Activated CD4-positive, CD25-positive, alpha-beta regulatory T cell treated with anti-CD3 and anti-CD28 coated beads, Interleukin-2, amount 50 U/mL, for 24 hours (primary cell): ENCODE data around the gene PRDM11.
"Not testable (repeated sequence)": the region's sequence is repeated elsewhere in the genome, so short reads cannot be mapped to it uniquely, and the experiment has no call there.

Source experiments
- ATAC-seq, 2 donors: fragments of 150-1000 bp; cut with Tn5 transposase; one replicate each; pipeline ENCODE4 v1.10.0; 2021; ENCODE audit warnings: mild to moderate bottlenecking in 1 of 2, moderate library complexity in 1 of 2

Gene PRDM11

DNA sequence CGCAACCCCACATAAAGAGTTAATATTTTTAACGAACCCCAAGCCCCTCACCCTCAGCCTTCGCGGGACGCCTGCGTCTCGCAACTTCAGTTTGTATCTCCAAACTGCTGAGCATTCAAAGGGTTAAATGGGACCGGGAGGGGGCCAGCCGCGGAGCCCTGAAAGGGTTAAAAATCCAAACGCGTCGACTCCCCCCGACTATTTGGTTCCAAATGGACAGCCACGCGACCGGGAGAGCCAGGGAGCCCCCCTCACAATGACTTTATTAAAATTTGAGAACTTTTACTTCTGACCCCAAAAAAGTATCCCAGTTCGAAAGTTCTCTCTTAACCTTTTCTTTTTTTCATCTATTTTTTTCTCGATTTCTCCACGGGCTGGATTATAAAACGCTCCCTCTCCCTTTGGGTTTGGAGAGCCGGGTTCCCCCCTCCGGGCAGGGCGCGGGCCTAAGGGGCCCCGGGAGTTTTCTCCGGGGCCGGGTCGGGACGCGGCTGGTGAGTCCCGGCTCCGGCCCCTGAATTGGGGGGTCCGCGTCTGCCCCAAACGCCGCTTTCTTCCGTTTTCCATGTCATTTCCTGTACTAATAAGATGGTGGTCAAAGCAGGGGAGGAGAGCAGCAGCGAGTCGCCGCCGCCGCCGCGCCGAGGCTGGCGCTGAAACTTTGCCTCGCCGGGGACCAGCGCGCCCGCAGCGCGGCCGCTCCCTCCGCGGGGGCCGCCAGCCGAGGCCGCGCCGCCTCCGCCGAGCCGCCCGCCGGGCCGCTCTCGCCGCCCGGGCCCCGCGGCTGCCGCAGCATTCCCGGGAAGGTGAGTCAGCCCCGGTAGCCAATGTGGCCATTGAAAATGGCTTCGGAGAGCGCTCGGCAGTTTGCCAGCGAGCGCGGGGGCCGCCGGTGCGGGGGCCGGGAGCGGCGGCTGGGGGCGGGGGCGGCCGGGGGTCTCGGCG is at the start of gene PRDM11:
TSS of gene PRDM11 (plus strand) at position 568 of the 945 bp plus-strand sequence. CDS start 35,128 bp downstream, outside the sequence.
- ATAC-seq = peak; percentile 29 to 39

DNA sequence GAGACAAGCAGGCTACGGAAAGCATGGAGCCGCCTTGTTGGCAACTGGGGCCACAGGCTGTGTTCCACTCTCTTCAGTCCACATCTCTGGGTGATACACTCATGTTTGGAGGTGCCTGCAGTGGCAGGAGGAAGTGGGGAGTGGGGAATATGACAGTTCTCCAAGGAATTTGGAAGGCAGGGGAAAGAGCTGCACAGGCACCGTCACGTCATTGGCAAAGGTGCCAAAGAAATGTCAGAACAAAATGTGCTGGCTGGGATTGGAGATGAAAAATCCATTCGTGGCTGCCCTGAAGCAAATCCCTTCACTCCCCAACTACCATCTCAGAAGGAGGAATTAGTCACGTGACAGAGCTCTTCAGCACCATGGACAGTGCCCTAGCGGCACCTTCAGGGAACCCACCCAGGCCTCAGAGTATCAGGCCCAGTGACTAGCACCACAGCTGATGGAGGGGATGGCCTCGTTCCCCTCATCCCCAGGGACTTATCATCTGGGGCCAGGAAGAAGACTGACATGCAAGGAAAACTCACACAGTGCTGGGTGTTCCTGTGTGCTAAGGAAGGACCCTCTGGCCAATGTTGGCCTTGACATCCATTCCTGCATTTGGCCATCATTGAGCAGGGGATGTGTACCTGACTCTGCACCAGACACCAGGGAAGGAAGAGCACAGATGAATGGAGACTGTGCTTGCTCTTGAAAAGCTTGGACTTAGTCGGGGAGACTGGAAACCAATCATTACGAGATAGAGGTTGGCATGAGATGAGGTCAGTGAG is 48.5 kb upstream of the PRDM11 start:
- ATAC-seq = no peak

DNA sequence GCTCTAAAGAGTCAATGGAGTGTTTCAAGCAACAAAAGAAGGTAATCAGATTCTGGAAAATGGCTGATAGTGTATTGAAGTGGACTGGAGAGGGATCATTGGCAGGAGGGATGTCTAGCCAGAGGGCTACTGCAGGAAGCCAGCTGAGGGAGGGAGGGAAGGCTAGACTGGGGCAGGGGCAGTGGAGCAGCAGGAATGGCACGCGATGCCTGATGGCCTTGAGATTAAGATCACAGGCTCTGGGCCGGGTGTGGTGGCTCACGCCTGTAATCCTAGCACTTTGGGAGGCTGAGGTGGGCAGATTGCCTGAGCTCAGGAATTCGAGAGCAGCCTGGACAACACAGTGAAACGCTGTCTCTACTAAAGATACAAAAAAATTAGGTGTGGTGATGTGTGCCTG is 47.5 kb upstream of the PRDM11 start:
- ATAC-seq = no peak

DNA sequence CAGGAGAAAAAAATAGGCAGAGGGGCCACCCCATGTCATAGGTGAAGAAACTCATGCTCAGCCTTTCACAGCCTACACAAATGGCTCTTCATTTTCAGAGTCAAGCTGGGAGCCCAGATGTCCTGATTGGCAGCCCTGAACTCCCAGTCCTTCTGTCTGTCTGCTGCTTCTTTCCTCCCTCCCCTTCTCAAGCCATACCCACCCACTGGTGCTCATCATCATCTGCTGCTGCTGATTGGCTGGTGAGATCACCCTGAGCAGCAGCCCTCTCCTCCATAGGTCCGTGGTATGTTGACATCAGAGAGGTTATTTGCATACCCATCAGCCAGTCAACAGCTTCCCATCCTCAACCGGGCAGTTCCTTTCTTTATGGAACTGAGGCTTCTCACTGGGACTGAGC is 46.1 kb upstream of the PRDM11 start:
- peak in 1 of 2 donors; percentile 18 for ATAC-seq

- ATAC-seq = peak in 1 of 2 donors; percentile 4
Measured at GRCh38 chr11:45102361-45102809, 44.1 kb upstream of the PRDM11 start.

GRCh38 chr11:45102810-45103621 is 43.4 kb upstream of the PRDM11 start:
- ATAC-seq = peak; percentile 99

- no peak for ATAC-seq
Measured at GRCh38 chr11:45104006-45104789, 42.2 kb upstream of the PRDM11 start.

GRCh38 chr11:45104790-45105084 is 41.7 kb upstream of the PRDM11 start:
- ATAC-seq = no peak

- ATAC-seq = peak; percentile 17 to 27
Measured at GRCh38 chr11:45105233-45105983, 41.0 kb upstream of the PRDM11 start.

GRCh38 chr11:45105984-45106375 is 40.5 kb upstream of the PRDM11 start:
- no peak for ATAC-seq

GRCh38 chr11:45106440-45106839 is 40.0 kb upstream of the PRDM11 start:
- no peak for ATAC-seq

DNA sequence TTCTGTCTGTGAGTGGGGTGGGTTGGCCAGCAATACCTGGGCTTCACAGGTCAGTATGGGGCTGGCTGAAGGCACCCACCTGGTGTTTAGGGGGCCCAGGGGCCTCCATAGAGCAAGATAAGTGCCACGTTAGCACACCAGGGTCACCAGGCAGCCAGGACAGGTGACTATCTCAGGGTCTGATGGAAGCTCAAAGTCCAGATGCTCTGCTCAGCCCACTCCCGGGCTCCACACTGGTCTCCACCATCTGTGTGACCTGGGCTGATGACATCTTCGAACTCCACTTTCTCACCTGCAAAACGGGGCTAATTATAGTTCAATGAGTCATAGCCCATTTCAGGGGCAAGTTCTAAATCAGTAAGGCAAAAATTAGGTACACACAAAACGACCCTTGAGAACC is 39.4 kb upstream of the PRDM11 start:
- ATAC-seq = no peak

DNA sequence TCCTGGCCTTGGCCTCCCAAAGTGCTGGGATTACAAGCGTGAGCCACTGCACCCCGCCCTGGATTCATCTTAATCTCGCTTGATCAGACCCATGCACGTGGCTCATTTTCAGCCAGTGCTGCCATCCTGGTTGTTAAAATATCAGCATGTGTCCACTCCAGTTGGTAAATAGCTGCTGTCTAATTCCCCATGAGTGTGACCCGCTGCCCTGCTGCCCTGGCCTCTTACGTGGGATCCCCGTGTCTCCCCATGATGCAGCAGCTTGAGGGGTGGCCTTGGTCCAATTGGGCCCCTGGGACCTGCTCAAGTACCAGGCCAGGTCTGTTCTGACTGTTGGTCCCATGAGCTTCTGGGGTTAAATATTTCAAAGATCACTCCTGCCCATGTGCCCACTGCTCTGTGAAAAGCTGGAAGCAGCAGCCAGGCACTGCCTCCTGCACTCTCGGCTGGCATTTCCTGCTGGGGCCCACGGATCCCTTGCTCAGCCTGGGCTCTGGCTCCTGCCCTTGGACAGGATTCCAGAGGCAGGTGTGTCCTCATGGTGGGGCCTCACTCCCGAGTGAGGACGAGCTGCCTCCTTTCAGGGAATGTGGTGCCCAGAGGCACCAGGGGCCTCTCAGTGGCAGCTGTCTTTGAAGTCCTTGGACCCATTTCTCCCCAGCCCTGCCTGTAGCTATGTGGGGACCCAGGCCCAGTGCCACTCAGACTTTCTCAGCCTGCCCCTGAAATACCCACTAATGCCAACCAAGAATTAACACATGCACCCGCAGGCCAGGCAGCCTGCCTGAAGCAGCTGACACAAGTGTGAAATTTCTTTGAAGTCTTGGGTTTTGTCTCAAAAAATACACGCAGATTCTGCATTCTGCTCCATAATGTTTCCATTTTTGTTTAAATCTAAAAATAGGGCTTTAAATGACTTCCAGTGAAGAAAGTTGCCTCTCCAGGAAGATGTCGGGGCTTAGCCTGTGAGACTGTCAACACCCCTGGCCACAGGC is 38.1 kb upstream of the PRDM11 start:
- ATAC-seq = no peak

DNA sequence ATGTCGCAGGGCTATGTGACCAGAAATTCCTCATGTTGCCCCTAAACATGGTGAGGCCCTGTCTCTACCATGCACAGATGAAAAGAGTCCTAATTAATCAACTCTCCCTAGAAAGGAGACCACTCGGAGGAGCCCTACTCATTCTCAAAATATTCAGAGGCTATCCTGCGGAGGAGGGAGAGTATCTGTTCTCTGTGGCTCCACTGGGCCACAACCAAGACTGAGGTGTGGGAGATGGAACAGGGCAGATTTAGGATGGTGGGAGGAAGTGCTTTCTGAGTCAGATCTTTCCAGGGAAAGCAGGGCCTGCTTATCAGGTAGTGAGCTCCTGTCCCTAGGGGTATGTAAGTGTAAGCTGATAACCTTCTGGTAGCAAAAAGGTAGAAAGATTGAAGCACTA is 37.0 kb upstream of the PRDM11 start:
- no peak for ATAC-seq

DNA sequence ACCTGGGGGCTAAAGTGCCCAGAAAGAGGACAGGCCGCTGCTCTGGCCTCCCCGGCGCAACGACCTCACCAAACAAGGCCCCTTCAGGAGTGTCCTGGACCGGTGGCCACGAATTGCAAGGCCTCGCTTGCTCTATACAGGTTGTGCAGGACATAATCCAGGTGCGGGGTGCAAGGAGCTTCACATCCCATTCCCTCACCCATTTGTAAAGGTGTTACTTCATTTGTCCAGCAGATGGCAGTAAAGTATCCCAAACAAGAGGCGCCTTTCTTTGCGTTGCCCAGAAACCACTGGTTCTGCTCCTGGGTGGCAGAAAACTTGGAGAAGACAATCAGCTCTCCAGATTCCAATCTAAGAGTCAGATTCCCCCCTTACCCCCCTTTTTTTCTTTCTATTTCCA is 35.9 kb upstream of the PRDM11 start:
- peak in 1 of 2 donors; percentile 51 for ATAC-seq

GRCh38 chr11:45113807-45114206 is 32.6 kb upstream of the PRDM11 start:
- no peak for ATAC-seq

DNA sequence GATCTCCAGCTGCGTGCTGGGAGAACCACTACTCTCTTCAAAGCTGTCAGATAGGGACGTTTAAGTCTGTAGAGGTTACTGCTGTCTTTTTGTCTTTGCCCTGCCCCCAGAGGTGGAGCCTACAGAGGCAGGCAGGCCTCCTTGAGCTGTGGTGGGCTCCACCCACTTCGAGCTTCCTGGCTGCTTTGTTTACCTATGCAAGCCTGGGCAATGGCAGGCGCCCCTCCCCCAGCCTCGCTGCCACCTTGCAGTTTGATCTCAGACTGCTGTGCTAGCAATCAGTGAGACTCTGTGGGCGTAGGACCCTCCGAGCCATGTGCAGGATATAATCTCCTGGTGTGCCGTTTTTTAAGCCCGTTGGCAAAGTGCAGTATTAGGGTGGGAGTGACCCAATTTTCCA is 18.6 kb upstream of the PRDM11 start:
- not testable (repeated sequence) for ATAC-seq

GRCh38 chr11:45133878-45134277 is 12.6 kb upstream of the PRDM11 start:
- ATAC-seq = no peak

DNA sequence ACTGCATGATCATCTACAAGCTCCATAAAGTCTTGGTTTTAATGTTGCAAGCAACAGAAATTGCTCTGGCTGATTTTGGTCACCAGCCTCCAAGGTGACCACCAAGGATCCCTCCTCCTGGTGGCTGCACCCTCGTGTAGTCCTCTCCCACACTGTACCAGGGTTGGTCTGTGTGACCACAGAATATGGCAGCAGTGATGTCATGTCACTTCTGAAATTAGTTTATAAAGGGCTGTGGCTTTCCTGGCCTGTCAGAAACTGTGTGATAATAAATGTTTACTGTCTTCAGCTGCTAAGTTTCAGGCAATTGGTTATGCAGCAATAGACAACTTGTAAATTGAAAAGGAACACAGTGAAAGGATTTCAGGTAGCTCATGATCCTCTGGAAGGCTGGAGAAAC is 5.3 kb upstream of the PRDM11 start:
- peak; percentile 35 to 64 for ATAC-seq

GRCh38 chr11:45141631-45142030 is 4.8 kb upstream of the PRDM11 start:
- ATAC-seq = no peak
